Tibial artery (tissue), 4 donors: Measurements from ENCODE around the gene CD63.

ENCODE experiments used
- DNase-seq, 2 donors: peaks; one replicate each; pipeline ENCODE4 v3.0.0-alpha.2; 2019
- H3K27ac ChIP-seq, 2 donors: fragments of 200-600 bp; sonication (generic) in 1 of 2; 1 replicate in 1 of 2; 2 replicates in 1 of 2; pipeline ENCODE4 v1.5.1; 2018 to 2019; ENCODE audit warnings: mild to moderate bottlenecking in 1 of 2
- H3K27me3 ChIP-seq, 2 donors: fragments of 200-600 bp; sonication (generic) in 1 of 2; one replicate each; pipeline versions ENCODE4 v1.5.1 to v1.6.0; 2016 to 2019
- H3K36me3 ChIP-seq, 3 donors: fragments of 200-600 bp; sonication (generic) in 2 of 3; one replicate each; pipeline ENCODE4 v1.5.1; 2016 to 2019; ENCODE audit warnings: mild to moderate bottlenecking in 2 of 3
- H3K4me1 ChIP-seq, 4 donors: fragments of 200-600 bp; sonication (generic) in 2 of 4; 1 replicate in 3 of 4; 2 replicates in 1 of 4; pipeline ENCODE4 v1.5.1; 2016 to 2019
- H3K4me3 ChIP-seq, 2 donors: fragments of 200-600 bp; sonication (generic) in 1 of 2; 1 replicate in 1 of 2; 2 replicates in 1 of 2; pipeline ENCODE4 v1.5.1; 2018 to 2019; ENCODE audit warnings: mild to moderate bottlenecking in 2 of 2
- H3K9me3 ChIP-seq, 3 donors: fragments of 200-600 bp; sonication (generic) in 1 of 3; one replicate each; pipeline ENCODE4 v1.5.1; 2016 to 2019
- intact Hi-C: fragments of 100-400 bp; cut with DNase I; formaldehyde crosslinking; loops from one replicate; pipeline ENCODE4 v1.15.0; 2023; ENCODE audit warnings: low total_unique reads
- TF ChIP-seq, protein P1 (sequence below), 2 experiments: fragments of 200-600 bp in 1 of 2; fragments of 450-650 bp in 1 of 2; IDR thresholded peaks; one replicate each; pipeline ENCODE4 v1.5.1; 2017 to 2019; ENCODE audit warnings: antibody characterized with exemption in 2 of 2, mild to moderate bottlenecking in 1 of 2, moderate library complexity in 1 of 2

CD63 gene

GRCh38 chr12:55746913-55747231 is 18.1 kb upstream of the CD63 start:
- TF ChIP-seq, protein P1, sequence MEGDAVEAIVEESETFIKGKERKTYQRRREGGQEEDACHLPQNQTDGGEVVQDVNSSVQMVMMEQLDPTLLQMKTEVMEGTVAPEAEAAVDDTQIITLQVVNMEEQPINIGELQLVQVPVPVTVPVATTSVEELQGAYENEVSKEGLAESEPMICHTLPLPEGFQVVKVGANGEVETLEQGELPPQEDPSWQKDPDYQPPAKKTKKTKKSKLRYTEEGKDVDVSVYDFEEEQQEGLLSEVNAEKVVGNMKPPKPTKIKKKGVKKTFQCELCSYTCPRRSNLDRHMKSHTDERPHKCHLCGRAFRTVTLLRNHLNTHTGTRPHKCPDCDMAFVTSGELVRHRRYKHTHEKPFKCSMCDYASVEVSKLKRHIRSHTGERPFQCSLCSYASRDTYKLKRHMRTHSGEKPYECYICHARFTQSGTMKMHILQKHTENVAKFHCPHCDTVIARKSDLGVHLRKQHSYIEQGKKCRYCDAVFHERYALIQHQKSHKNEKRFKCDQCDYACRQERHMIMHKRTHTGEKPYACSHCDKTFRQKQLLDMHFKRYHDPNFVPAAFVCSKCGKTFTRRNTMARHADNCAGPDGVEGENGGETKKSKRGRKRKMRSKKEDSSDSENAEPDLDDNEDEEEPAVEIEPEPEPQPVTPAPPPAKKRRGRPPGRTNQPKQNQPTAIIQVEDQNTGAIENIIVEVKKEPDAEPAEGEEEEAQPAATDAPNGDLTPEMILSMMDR (IDR thresholded peaks at IDR 0.05) = no peak
- H3K9me3 ChIP-seq = no peaks in the 10 kb centered on the region
- H3K27me3 ChIP-seq = no peaks in the 10 kb centered on the region
- peaks cover 6 to 15% (median 9%) of the 10 kb centered on the region in 3 donors for H3K36me3 ChIP-seq
- no peak for DNase-seq
- H3K4me1 ChIP-seq = peaks cover 0 to 34% (median 26%) of the 10 kb centered on the region in 4 donors
- H3K27ac ChIP-seq = no peak overlapping the region
- intact Hi-C loops = loop anchor here (5.0 kb wide), 1 partner anchor 60 kb away; no protein-coding TSS in a partner anchor
- H3K4me3 ChIP-seq = no peak overlapping the region

- Histone ChIP-seq H3K27me3 (no peaks in the 10 kb centered on the region), H3K27ac (no peak overlapping the region), H3K4me3 (no peak overlapping the region), H3K9me3 (no peaks in the 10 kb centered on the region), H3K36me3 (peaks cover 5 to 10% (median 5%) of the 10 kb centered on the region in 3 donors), H3K4me1 (peaks cover 0 to 34% (median 26%) of the 10 kb centered on the region in 4 donors)
- TF ChIP-seq, protein P1 (IDR thresholded peaks at IDR 0.05) = no peak
- DNase-seq = no peak
- intact Hi-C loops = loop anchor here (5.0 kb wide), 1 partner anchor 61 kb away; no protein-coding TSS in a partner anchor
Measured at GRCh38 chr12:55746174-55746912, 17.5 kb upstream of the CD63 start.

GRCh38 chr12:55745361-55746173 is 16.8 kb upstream of the CD63 start:
- intact Hi-C loops = loop anchor here (5.0 kb wide), 1 partner anchor 62 kb away; no protein-coding TSS in a partner anchor
- Histone ChIP-seq H3K4me3 (no peak overlapping the region), H3K27me3 (no peaks in the 10 kb centered on the region), H3K9me3 (no peaks in the 10 kb centered on the region), H3K4me1 (peaks cover 0 to 34% (median 26%) of the 10 kb centered on the region in 4 donors), H3K27ac (peak overlapping the region in 1 of 2 donors; percentile 28), H3K36me3 (peaks cover 0 to 4% (median 0%) of the 10 kb centered on the region in 3 donors)
- TF ChIP-seq, protein P1 (IDR thresholded peaks at IDR 0.05) = no peak
- no peak for DNase-seq

- peaks cover 0 to 34% (median 26%) of the 10 kb centered on the region in 4 donors for H3K4me1 ChIP-seq
- TF ChIP-seq, protein P1 (IDR thresholded peaks at IDR 0.05) = no peak
- intact Hi-C loops = loop anchor here (5.0 kb wide), 1 partner anchor 63 kb away; no protein-coding TSS in a partner anchor
- H3K27ac ChIP-seq = no peak overlapping the region
- no peak for DNase-seq
- no peaks in the 10 kb centered on the region for H3K36me3 ChIP-seq
- H3K4me3 ChIP-seq = peak overlapping the region; percentile 55 to 68
- no peaks in the 10 kb centered on the region for H3K9me3 ChIP-seq
- H3K27me3 ChIP-seq = no peaks in the 10 kb centered on the region
Measured at GRCh38 chr12:55744340-55745030, 15.7 kb upstream of the CD63 start.
